K562 (cell line): Measurements from ENCODE around the gene SLC36A2. TPM values are rescaled to one million over a fixed set of nuclear protein-coding genes. Genes with fewer than 3 reads are reported as not detected.
A peak's percentile ranks its signal among the peaks of the same experiment; 100 is the strongest.

Source experiments
- ATAC-seq: fragments of 200-7000 bp; cut with Tn5 transposase; 3 replicates; pipeline ENCODE4 v1.9.1; 2020; ENCODE audit warnings: moderate library complexity
- BruUV-seq: library from RNA; stranded (reverse); fragments of 400-500 nt; replicated peaks from 2 replicates; lab custom pipeline; 2021; lab: Mats Ljungman, UMichigan
- CTCF ChIA-PET: fragments of 300-600 bp; formaldehyde crosslinking; extraction: SDS; loops from one replicate; lab custom pipeline; 2021; ENCODE audit warnings: low intra/inter-chr PET ratio; lab: Yijun Ruan, JAX
- POLR2A ChIA-PET: fragments of 300-600, 350-650 bp; sonication (Branson Sonifier 250); formaldehyde crosslinking; extraction: SDS; loops from one replicate; lab custom pipeline; 2021; ENCODE audit warnings: antibody characterized with exemption, inconsistent platforms; lab: Yijun Ruan, JAX
- DNase-seq, 4 experiments: peaks; one replicate each; pipeline versions ENCODE4 v3.0.0 to v3.0.0-alpha.2; 2011 to 2018; ENCODE audit warnings: low spot score in 3 of 4, mixed read lengths in 3 of 4; ENCODE audit errors: extremely low read depth in 1 of 4
- FAIRE-seq: peaks from 2 replicates; lab custom pipeline; 2011; peaks lifted over from hg19 to GRCh38; lab: Jason Lieb, UNC
- H2AFZ ChIP-seq: 2 replicates; pipeline ENCODE4 v1.6.0; 2011; ENCODE audit warnings: low read depth, low read length, control low read depth, inconsistent platforms
- H3K27ac ChIP-seq: fragments of 200-600 bp; 3 replicates; pipeline ENCODE4 v1.8.0; 2011; ENCODE audit warnings: low read depth, mild to moderate bottlenecking, control low read depth, inconsistent platforms, low read length, moderate library complexity, mixed read lengths; ENCODE audit errors: extremely low read depth
- H3K27me3 ChIP-seq, 2 experiments: fragments of 300-600 bp in 1 of 2; 2 replicates in 1 of 2; 3 replicates in 1 of 2; pipeline versions ENCODE4 v1.6.0 to v1.8.0; 2011; ENCODE audit warnings: inconsistent platforms in 2 of 2, low read length in 2 of 2, mild to moderate bottlenecking in 1 of 2, mixed read lengths in 1 of 2, moderate library complexity in 1 of 2; ENCODE audit not compliant: control insufficient read depth in 2 of 2, insufficient read depth in 2 of 2
- H3K36me3 ChIP-seq: fragments of 300-600 bp; 3 replicates; pipeline ENCODE4 v1.8.0; 2011; ENCODE audit warnings: mild to moderate bottlenecking, low read length, inconsistent platforms; ENCODE audit not compliant: control insufficient read depth, insufficient read depth
- H3K4me1 ChIP-seq, 2 experiments: fragments of 200-600 bp in 1 of 2; replicated peaks in 1 of 2; 2 replicates in 1 of 2; 3 replicates in 1 of 2; pipeline versions ENCODE4 v1.5.1 to v1.8.0; 2011; ENCODE audit warnings: inconsistent platforms in 2 of 2, low read length in 2 of 2, mild to moderate bottlenecking in 1 of 2, mixed read lengths in 1 of 2, moderate library complexity in 1 of 2; ENCODE audit not compliant: control insufficient read depth in 2 of 2, insufficient read depth in 2 of 2
- H3K4me2 ChIP-seq: 2 replicates; pipeline ENCODE4 v1.6.1; 2011; ENCODE audit warnings: low read length, control low read depth, inconsistent platforms, mixed read lengths; ENCODE audit not compliant: insufficient read depth
- H3K4me3 ChIP-seq: fragments of 200-600 bp; sonication (generic), shearing (Covaris generic); 2 replicates; pipeline ENCODE4 v1.5.1; 2016; ENCODE audit warnings: control low read depth, inconsistent platforms
- H3K79me2 ChIP-seq: fragments of 200-600 bp; 3 replicates; pipeline ENCODE4 v1.8.0; 2011; ENCODE audit warnings: low read length, inconsistent platforms; ENCODE audit not compliant: control insufficient read depth, insufficient read depth
- H3K9ac ChIP-seq, 2 experiments: 2 replicates each; pipeline versions ENCODE4 v1.6.0 to v1.6.1; 2011; ENCODE audit warnings: low read depth in 2 of 2, low read length in 2 of 2, control low read depth in 1 of 2, inconsistent platforms in 1 of 2, mild to moderate bottlenecking in 1 of 2, mixed read lengths in 1 of 2; ENCODE audit not compliant: insufficient read depth in 1 of 2
- H3K9me1 ChIP-seq: one replicate; pipeline ENCODE4 v1.6.0; 2011; ENCODE audit warnings: inconsistent platforms, mild to moderate bottlenecking, low read length, moderate library complexity; ENCODE audit not compliant: control insufficient read depth, insufficient read depth
- H3K9me3 ChIP-seq: replicated peaks from 2 replicates; pipeline ENCODE4 v1.5.1; 2011; ENCODE audit warnings: low read depth, low read length, inconsistent platforms; ENCODE audit not compliant: control insufficient read depth, insufficient read depth
- H4K20me1 ChIP-seq: replicated peaks from 2 replicates; pipeline ENCODE4 v1.6.1; 2011; ENCODE audit warnings: low read length, inconsistent platforms, mixed read lengths; ENCODE audit not compliant: control insufficient read depth, insufficient read depth
- ARID1B ChIP-seq: fragments of 450-650 bp; IDR thresholded peaks from 2 replicates; pipeline ENCODE4 v1.6.1; 2016; ENCODE audit warnings: antibody characterized with exemption, mild to moderate bottlenecking, inconsistent platforms
- BCOR ChIP-seq: fragments of 450-650 bp; IDR thresholded peaks from 2 replicates; pipeline ENCODE4 v1.6.1; 2016
- CBFA2T3 ChIP-seq: fragments of 450-650 bp; IDR thresholded peaks from 2 replicates; pipeline ENCODE4 v1.6.1; 2017
- CEBPB ChIP-seq: fragments of 450-650 bp; IDR thresholded peaks from 2 replicates; pipeline ENCODE4 v1.6.1; 2016; ENCODE audit warnings: missing genetic modification characterization, missing compliant biosample characterization
- FOS ChIP-seq: IDR thresholded peaks from 3 replicates; pipeline ENCODE4 v1.6.1; 2011; ENCODE audit not compliant: insufficient read length; ENCODE audit errors: extremely low read depth
- GTF2F1 ChIP-seq: IDR thresholded peaks from 2 replicates; pipeline ENCODE4 v1.6.1; 2011; ENCODE audit warnings: low read depth, low read length, improper control_type of control experiment
- KDM1A ChIP-seq, 2 experiments: fragments of 450-650 bp; IDR thresholded peaks; 2 replicates each; pipeline ENCODE4 v1.6.1; 2016; ENCODE audit warnings: mild to moderate bottlenecking in 2 of 2
- KDM2B ChIP-seq: fragments of 250-450 bp; sonication (Bioruptor Pico); IDR thresholded peaks from 2 replicates; pipeline ENCODE4 v1.8.0; 2021; ENCODE audit warnings: mild to moderate bottlenecking, moderate library complexity
- MEF2D ChIP-seq: conservative IDR thresholded peaks from 2 replicates; pipeline ENCODE4 v1.6.1; 2016; ENCODE audit warnings: low read depth, missing genetic modification characterization, missing compliant biosample characterization
- MLX ChIP-seq, 2 experiments: fragments of 450-650 bp in 1 of 2; sonication (generic) in 1 of 2; formaldehyde crosslinking; conservative IDR thresholded peaks; 2 replicates each; pipeline versions ENCODE4 v1.4.0 to v1.8.1; 2020 to 2022; ENCODE audit warnings: mild to moderate bottlenecking in 1 of 2, missing genetic modification reagents in 1 of 2
- POLR2B ChIP-seq: fragments of 450-650 bp; IDR thresholded peaks from 2 replicates; pipeline ENCODE4 v1.6.1; 2018; ENCODE audit warnings: low read depth; ENCODE audit not compliant: partially characterized antibody
- SIX5 ChIP-seq, 2 experiments: IDR thresholded peaks; 2 replicates each; pipeline ENCODE4 v1.6.1; 2011; ENCODE audit warnings: low read length in 2 of 2, borderline replicate concordance in 1 of 2, low read depth in 1 of 2, mild to moderate bottlenecking in 1 of 2, moderate library complexity in 1 of 2; ENCODE audit not compliant: insufficient read depth in 1 of 2
- SMAD2 ChIP-seq: fragments of 150-350 bp; IDR thresholded peaks from 2 replicates; pipeline ENCODE4 v1.6.1; 2014; ENCODE audit warnings: low read depth, mild to moderate bottlenecking, low read length
- USF1 ChIP-seq: sonication (generic); formaldehyde crosslinking; IDR thresholded peaks from 2 replicates; pipeline ENCODE4 v1.9.0; 2022; ENCODE audit warnings: mild to moderate bottlenecking, missing genetic modification reagents
- ZHX1 ChIP-seq: fragments of 150-350 bp; conservative IDR thresholded peaks from 2 replicates; pipeline ENCODE4 v1.6.1; 2014; ENCODE audit warnings: low read length
- ZNF12 ChIP-seq: sonication (generic); formaldehyde crosslinking; IDR thresholded peaks from 2 replicates; pipeline ENCODE4 v1.4.0; 2020; ENCODE audit warnings: mild to moderate bottlenecking, missing genetic modification reagents
- ZNF324 ChIP-seq: fragments of 250-450 bp; sonication (Bioruptor Pico); IDR thresholded peaks from 2 replicates; pipeline ENCODE4 v1.4.0; 2020; ENCODE audit warnings: mild to moderate bottlenecking
- ZNF584 ChIP-seq: fragments of 200-800 bp; sonication (Bioruptor generic); IDR thresholded peaks from 2 replicates; pipeline ENCODE4 v1.6.1; 2016; ENCODE audit warnings: low read depth, mild to moderate bottlenecking, missing genetic modification characterization, missing compliant biosample characterization
- ZNF785 ChIP-seq: fragments of 250-450 bp; sonication (Bioruptor Pico); IDR thresholded peaks from 2 replicates; pipeline ENCODE4 v1.4.0; 2020; ENCODE audit warnings: mild to moderate bottlenecking
- whole genome bisulfite sequencing: fragments of 100-300 bp; shearing (Covaris generic); methylation state at CpG from one replicate; pipeline ENCODE4 v1.1.6; 2016; ENCODE audit warnings: low coverage, mixed read lengths; ENCODE audit not compliant: insufficient coverage; ENCODE audit errors: missing lambda C conversion rate; 5-methylcytosine and 5-hydroxymethylcytosine counted together
- in situ Hi-C: fragments of 300-500 bp; cut with MboI; formaldehyde crosslinking; loops from 4 replicates; pipeline ENCODE4 v1.15.0; 2018; ENCODE audit warnings: inconsistent platforms, mixed read lengths
- intact Hi-C: fragments of 100-400 bp; cut with micrococcal nuclease; formaldehyde crosslinking; loops from 2 replicates; pipeline ENCODE4 v1.14.2; 2022
- polyA plus RNA-seq, 8 experiments: library from polyadenylated mRNA; depleted of rRNA in 4 of 8; stranded (reverse) in 5 of 8; unstranded in 3 of 8; fragments of >200 nt; fragmentation: Nextera tagmentation in 2 of 8; fragmentation: Illumina TruSeq in 1 of 8; extraction: Ambion mirVana in 2 of 8; extraction: Trizol in 1 of 8; gene quantifications; 2 replicates each; pipeline versions ENCODE4 v1.2.1 to v1.2.3, GENCODE V29; 2011 to 2014; ENCODE audit warnings: inconsistent platforms in 1 of 8, missing spikeins in 1 of 8
- total RNA-seq, 7 experiments: library from RNA; depleted of rRNA in 6 of 7; stranded (reverse); fragments of >200 nt in 6 of 7; fragmentation: Illumina TruSeq in 2 of 7; extraction: Trizol in 2 of 7; gene quantifications; 2 replicates each; pipeline versions ENCODE4 v1.2.1 to v1.2.3, GENCODE V29; 2011 to 2021; ENCODE audit warnings: low replicate concordance in 1 of 7

Gene SLC36A2
- total and polyA plus RNA-seq, 9 of the 15 experiments (the other 6 are each of a cell fraction or from before 2014, with no cell fraction given), result not detected

GRCh38 chr5:151295791-151296477 is 51.4 kb downstream of the SLC36A2 start (continued):
- TF ChIP-seq MLX (CRISPR knock-in tag; conservative IDR thresholded peaks at IDR 0.05) (no peak), POLR2B (no peak)

- Histone ChIP-seq H3K79me2 (no peaks in the 10 kb centered on the region), H4K20me1 (no peaks in the 10 kb centered on the region), H3K9me3 (no peaks in the 10 kb centered on the region), H3K36me3 (no peaks in the 10 kb centered on the region), H3K27ac (no peak overlapping the region), H3K9me1 (no peaks in the 10 kb centered on the region), H2AFZ (no peak overlapping the region), H3K27me3 (peaks cover 6 to 12% of the 10 kb centered on the region in 2 experiments; a peak in 4 of 5 replicates), H3K9ac (no peak overlapping the region), H3K4me2 (no peak overlapping the region), H3K4me1 (no peaks in the 10 kb centered on the region), H3K4me3 (no peak overlapping the region)
- ChIA-PET POLR2A (interaction anchor here (0.6 kb wide), 2 partner anchors 169 to 446 kb away, joined by 3 to 4 read pairs; no protein-coding TSS in a partner anchor), CTCF (no interaction called here)
- ATAC-seq (no peak), FAIRE-seq (no peak), DNase-seq (no peak)
- no TSS peak for BruUV-seq
- intact Hi-C loops (no loop called here), in situ Hi-C loops (no loop called here)
- WGBS, result 1% methylated on average over 5 of the region's 5 CpGs
- no peak for TF ChIP-seq ARID1B
- no peak for TF ChIP-seq MEF2D (tag)
- TF ChIP-seq ZNF584 (CRISPR knock-in tag), result no peak
- TF ChIP-seq ZNF12 (CRISPR knock-in tag), result no peak
- TF ChIP-seq CEBPB, result peak; percentile 62
- no peak for TF ChIP-seq ZNF324 (CRISPR knock-in tag)
- TF ChIP-seq ZHX1, result no peak
- TF ChIP-seq SIX5 (IDR thresholded peaks at IDR 0.05; ENCODE audit: borderline replicate concordance in 1 of 2, insufficient read depth in 1 of 2, low read depth in 1 of 2, low read length in 2 of 2), result no peak
- TF ChIP-seq CBFA2T3, result no peak
- TF ChIP-seq KDM2B (CRISPR knock-in tag), result no peak
- no peak for TF ChIP-seq USF1 (CRISPR knock-in tag)
- no peak for TF ChIP-seq SMAD2
- no peak for TF ChIP-seq ZNF785 (CRISPR knock-in tag)
- no peak for TF ChIP-seq GTF2F1
- TF ChIP-seq BCOR, result peak; percentile 61
- 0 out of 4 replicates have a peak, but pooled peaks of 1 of the 2 experiments have one; percentile 12 for TF ChIP-seq KDM1A (IDR thresholded peaks at IDR 0.05)
- no peak for TF ChIP-seq FOS
These were observed 52.2 kb downstream of the SLC36A2 start for GRCh38 chr5:151295138-151295537.
